HK-2 (cell line): ENCODE measurements around the gene CNTNAP2.
A peak's percentile ranks its signal among the peaks of the same experiment; 100 is the strongest.

Source experiments
- DNase-seq: peaks from one replicate; pipeline ENCODE4 v3.0.0-alpha.2; 2018; ENCODE audit not compliant: unreplicated experiment

The CNTNAP2 gene

DNA sequence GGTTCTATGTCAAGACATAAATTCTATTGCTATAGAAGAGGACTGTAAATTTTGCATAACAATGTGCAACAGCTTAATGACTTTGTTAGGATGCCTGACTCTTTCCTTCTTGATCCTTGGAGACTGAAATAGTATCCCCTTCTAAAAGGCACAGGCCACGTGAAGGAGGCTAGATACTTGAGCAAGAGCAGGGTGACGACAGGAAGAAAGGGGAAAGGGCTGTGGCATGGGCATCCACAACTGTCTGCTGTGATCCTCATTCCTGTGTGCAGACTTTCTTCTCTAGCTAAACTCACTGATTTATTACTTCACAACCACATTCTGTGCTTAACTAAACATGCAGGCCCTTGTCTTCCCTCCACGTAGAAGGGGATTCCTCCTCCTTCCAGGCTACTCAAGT lies 1362.2 kb downstream of the CNTNAP2 start:
- DNase-seq, result no peak

DNA sequence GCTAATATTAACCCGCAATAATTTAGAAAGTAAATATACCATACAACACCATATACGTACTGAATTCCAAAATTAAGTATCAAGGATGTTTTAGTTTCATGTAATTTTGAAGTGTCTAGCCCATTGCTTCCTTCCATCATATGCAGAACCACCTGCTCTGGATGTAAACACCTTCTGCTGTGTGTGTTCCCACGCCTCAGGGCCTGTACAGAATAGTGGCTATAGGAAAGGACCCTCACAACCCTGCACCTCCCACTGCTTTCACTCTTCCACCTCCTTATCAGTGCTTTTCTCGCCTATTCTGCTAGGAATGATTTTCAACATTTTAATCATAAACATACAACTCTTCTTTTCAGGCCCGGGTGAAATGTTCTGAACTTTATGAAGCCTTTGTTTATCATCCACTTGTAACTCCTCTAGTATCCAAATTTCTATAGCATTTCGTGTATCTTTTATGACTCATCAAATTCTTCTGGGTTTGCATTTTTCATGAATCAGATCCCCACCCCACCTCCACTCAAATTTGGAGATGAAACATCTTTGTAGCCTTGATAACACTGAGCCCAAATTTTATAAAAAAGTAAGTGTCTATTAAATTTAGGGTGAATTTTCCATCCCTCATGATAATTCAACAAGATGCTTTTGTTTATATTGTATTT lies 1367.2 kb downstream of the CNTNAP2 start:
- no peak for DNase-seq

GRCh38 chr7:147485660-147486210 lies 1369.1 kb downstream of the CNTNAP2 start:
- no peak for DNase-seq

- DNase-seq, result no peak
Observed at GRCh38 chr7:147492606-147493005, 1376.0 kb downstream of the CNTNAP2 start.

- DNase-seq, result no peak
Observed at GRCh38 chr7:147496209-147496608, 1379.6 kb downstream of the CNTNAP2 start.

DNA sequence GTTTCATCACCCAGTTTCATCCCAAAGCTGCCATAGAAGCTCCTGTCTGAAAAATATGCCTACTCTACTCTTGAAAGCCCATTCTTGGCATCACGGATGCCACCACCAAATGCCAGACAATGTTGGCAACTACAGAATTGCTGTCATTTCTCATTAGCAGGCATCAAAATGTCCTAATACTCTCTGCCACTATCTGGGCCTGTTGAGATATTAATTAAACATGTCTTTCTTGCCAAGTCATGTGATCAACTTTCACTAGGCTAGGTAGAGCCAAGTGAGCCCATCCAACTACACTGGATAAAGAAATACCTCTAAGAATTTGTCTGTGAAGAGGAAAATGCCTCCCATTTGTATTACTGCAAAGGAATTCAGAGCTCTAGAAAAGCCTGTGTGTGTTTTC lies 1380.6 kb downstream of the CNTNAP2 start:
- DNase-seq, result no peak

DNA sequence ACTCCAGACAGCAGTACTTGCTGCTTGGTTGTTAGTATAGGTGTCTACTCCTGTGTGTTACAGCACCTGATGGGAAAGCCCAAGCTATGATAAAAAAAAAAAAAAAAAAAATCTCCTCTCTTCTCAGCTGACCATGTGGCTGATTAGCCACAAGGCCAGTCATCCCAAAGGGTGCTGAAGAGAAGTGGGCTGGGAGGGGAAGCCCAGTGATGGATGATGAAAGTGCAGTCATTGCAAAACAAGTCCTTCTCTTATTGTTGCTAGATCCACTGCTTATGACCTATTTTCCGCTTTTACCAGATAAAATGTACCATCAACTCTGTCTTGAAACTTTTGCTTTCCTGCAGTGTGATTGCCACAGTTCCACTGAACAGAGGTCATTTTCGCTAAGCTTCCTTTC lies 1381.5 kb downstream of the CNTNAP2 start:
- no peak for DNase-seq

DNA sequence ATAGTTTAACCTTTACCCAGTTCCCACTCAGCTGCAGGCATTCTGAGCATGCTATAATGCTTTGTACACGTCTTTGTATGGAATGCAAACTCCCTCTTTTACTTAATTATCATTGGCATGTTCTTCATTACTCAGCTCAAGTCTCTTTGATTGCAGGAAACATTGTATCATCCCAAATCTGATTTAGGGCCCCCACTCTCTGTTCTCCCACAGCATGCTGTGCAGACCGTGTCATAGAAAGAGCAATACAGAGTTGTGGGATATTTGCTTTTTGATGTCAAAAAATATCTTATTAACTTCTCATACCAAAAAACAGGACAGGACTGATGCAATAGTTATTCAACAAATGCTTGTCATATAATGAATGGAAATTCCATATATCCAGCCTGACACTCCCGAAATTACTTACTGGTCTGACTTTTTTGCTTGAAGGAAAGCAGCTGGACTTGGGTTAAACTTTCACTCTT lies 1392.5 kb downstream of the CNTNAP2 start:
- no peak for DNase-seq

DNA sequence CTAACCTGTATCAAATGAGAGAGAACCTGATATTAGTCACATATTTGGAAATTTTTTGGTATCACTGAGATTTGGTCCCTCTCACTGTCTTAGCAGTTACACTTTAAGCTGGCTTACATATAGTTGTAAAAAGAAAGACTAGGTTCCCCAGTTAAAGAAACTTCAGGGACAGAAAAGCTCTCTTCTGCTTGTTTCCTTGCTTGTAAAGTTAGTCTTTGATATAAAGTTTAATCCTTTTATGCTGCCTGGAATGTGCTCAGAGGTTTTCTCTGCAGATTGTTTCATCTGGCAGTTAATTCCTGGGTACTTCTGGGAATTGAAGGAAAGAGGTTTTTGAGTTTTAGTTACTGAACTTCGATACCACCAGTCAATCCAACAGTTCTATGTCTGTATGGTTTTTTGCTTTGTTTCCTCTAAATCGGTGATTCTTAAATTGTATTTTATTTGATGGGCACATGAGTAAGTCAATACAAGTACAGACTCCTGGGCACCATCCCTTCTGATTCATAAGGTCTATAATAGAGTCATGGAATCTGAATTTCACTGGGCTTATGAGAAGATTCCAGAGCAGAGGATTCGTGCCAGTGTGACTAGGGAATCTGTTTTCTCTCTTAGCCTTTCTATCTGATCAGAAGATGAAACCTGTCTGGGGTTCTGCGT lies 1393.1 kb downstream of the CNTNAP2 start:
- no peak for DNase-seq

DNA sequence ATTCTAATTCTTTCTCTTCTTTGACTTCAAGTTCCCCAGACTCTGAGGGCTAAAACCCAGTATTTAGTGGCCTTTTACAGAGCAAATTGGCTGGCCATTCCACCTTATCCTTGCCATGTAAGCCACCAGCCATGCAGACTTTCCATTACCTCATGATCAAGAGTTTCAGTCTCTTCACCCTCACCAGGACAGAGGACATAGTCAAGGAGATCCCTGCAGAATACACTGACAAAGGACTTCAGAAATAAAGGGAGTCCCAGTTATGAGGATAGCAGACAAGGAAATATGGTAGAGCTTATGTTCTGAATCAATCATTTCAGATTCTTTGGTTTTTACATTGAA lies 1393.6 kb downstream of the CNTNAP2 start:
- no peak for DNase-seq

DNA sequence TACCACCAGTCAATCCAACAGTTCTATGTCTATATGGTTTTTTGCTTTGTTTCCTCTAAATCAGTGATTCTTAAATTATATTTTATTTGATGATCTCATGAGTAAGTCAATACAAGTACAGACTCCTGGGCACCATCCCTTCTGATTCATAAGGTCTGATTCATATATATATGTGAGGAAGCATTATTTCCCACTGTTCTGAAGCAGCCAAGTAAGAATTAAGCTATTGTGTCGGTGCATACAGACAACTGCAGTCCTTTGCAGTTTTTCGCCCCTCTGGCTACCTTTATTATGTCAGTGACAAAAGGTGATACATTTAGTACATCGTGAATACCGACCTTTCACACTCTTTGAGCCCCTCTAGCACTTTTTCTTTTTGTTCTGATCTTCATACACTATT lies 1394.3 kb downstream of the CNTNAP2 start:
- no peak for DNase-seq

- DNase-seq, result no peak
Observed at GRCh38 chr7:147513451-147513850, 1396.8 kb downstream of the CNTNAP2 start.

DNA sequence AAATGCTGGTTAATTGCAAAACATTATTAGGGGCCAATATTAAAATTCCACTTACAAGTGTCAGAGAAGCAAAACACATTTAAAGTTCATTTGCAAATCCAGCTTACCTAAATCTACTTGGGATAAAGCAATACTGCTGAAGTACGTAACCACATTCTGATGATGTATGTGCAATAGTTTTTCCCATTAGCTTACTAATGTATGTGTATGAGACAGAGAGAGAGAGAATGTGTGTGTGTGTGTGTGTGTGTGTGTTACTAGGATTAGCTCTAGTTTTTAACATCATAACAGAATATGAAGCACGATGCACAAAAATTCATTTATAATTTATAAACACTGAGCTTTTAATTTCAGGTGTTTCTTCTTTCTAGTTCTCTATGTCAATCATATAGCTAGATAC lies 1399.8 kb downstream of the CNTNAP2 start:
- no peak for DNase-seq

- DNase-seq, result no peak
Observed at GRCh38 chr7:147519062-147519461, 1402.5 kb downstream of the CNTNAP2 start.

GRCh38 chr7:147523056-147523455 lies 1406.5 kb downstream of the CNTNAP2 start:
- no peak for DNase-seq

DNA sequence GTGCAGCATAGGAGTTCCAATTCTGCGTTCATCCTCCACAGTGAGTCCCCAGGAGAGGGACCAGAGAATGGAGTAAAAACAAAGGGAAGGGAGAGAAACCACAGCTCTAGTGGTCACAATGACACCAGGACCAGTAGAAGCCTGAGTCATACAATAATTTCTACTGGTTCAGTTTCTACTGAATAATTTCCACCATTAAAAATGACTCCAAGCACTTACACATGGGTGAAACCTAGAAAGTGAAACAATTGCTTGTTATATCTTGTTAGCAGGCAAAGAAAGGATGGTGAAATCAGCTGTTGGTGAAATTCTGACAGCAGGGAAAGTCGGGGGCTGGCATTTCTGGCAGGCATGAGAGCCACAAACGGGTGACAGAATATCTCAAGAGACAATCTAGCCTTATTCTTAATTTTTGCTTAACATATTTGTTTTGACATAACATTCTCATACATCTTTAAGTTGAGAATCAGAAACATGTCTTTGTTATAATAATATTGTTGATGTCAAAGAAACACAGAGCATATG lies 1408.2 kb downstream of the CNTNAP2 start:
- no peak for DNase-seq

- no peak for DNase-seq
Observed at GRCh38 chr7:147525325-147525724, 1408.7 kb downstream of the CNTNAP2 start.

GRCh38 chr7:147535701-147536111 lies 1419.1 kb downstream of the CNTNAP2 start:
- no peak for DNase-seq

- DNase-seq, result no peak
Observed at GRCh38 chr7:147539685-147540084, 1423.1 kb downstream of the CNTNAP2 start.

GRCh38 chr7:147540743-147541142 lies 1424.1 kb downstream of the CNTNAP2 start:
- no peak for DNase-seq

DNA sequence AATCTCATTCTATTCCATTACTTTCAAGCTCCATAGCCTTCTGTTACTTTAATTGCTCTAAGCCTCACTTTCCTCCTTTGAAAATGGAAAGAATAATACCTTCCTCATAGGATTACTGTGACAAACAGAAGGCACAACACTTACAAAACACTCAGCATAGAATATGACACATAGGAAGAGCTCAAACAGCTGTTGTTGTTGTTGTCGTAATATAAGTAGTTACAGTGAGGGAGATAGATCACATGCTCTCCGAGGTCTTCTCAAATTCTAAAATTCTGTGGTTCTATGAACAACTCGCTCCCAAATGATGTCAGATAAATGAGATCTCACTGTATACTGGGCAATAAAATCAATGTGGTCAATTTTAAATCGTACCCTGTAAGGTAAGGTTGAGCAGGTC lies 1424.7 kb downstream of the CNTNAP2 start:
- no peak for DNase-seq

GRCh38 chr7:147547252-147547897 lies 1430.8 kb downstream of the CNTNAP2 start:
- DNase-seq, result peak; percentile 14

- DNase-seq, result no peak
Observed at GRCh38 chr7:147556317-147556716, 1439.7 kb downstream of the CNTNAP2 start.
